MCF 10A (cell line): ENCODE data around the gene NGB. TPM values are rescaled to one million over a fixed set of nuclear protein-coding genes. Genes with fewer than 3 reads are reported as not detected.

Source experiments
- BruUV-seq: library from RNA; stranded (reverse); fragments of 400-500 nt; replicated peaks from 2 replicates; lab custom pipeline; 2021; lab: Mats Ljungman, UMichigan
- CTCF ChIA-PET: fragments of 300-600 bp; sonication (Branson Sonifier 250); formaldehyde crosslinking; extraction: SDS; loops from one replicate; lab custom pipeline; 2021; ENCODE audit warnings: antibody characterized with exemption, inconsistent platforms; lab: Yijun Ruan, JAX
- POLR2A ChIA-PET: fragments of 300-600, 350-650 bp; sonication (Branson Sonifier 250); formaldehyde crosslinking; extraction: SDS; loops from one replicate; lab custom pipeline; 2020; ENCODE audit warnings: antibody characterized with exemption, inconsistent platforms; lab: Yijun Ruan, JAX
- DNase-seq: peaks from one replicate; pipeline ENCODE4 v3.0.0-alpha.2; 2018; ENCODE audit not compliant: unreplicated experiment
- H3K27ac Mint-ChIP-seq: one replicate; pipeline ENCODE4 v1.8.0; 2022; ENCODE audit warnings: mild to moderate bottlenecking, low read depth, mixed read lengths; ENCODE audit not compliant: unreplicated experiment
- H3K27me3 Mint-ChIP-seq: one replicate; pipeline ENCODE4 v1.8.0; 2022; ENCODE audit warnings: mixed read lengths; ENCODE audit not compliant: insufficient read depth, unreplicated experiment
- H3K36me3 Mint-ChIP-seq: one replicate; pipeline ENCODE4 v1.8.0; 2022; ENCODE audit warnings: mild to moderate bottlenecking, moderate library complexity, mixed read lengths; ENCODE audit not compliant: insufficient read depth, unreplicated experiment
- H3K4me1 Mint-ChIP-seq: one replicate; pipeline ENCODE4 v1.8.0; 2022; ENCODE audit warnings: mixed read lengths; ENCODE audit not compliant: insufficient read depth, unreplicated experiment
- H3K4me3 Mint-ChIP-seq: one replicate; pipeline ENCODE4 v1.8.0; 2022; ENCODE audit warnings: mild to moderate bottlenecking, moderate library complexity, mixed read lengths; ENCODE audit not compliant: unreplicated experiment
- H3K9me3 Mint-ChIP-seq: one replicate; pipeline ENCODE4 v1.8.0; 2022; ENCODE audit warnings: mixed read lengths; ENCODE audit not compliant: unreplicated experiment
- CTCF ChIP-seq: fragments of 200-600 bp; IDR thresholded peaks from one replicate; pipeline ENCODE4 v1.8.0; 2022; ENCODE audit warnings: antibody characterized with exemption, mild to moderate bottlenecking; ENCODE audit not compliant: unreplicated experiment
- intact Hi-C: fragments of 100-400 bp; cut with micrococcal nuclease; formaldehyde crosslinking; loops from 2 replicates; pipeline ENCODE4 v1.14.1; 2022
- total RNA-seq: library from RNA; stranded (reverse); gene quantifications from 2 replicates; pipeline ENCODE4 v1.2.3, GENCODE V29; 2022

NGB gene
- total RNA-seq, 1 experiment from 2014 or later: not detected

- ChIA-PET POLR2A (interaction anchor here (1.1 kb wide), 1 partner anchor 28 kb away, joined by 5 read pairs; no protein-coding TSS in a partner anchor), CTCF (interaction anchor here (0.6 to 1.1 kb wide), 3 partner anchors 25 to 224 kb away, joined by 3 read pairs; no protein-coding TSS in a partner anchor)
- peaks cover 16% of the 10 kb centered on the region for H3K36me3 Mint-ChIP-seq
- H3K27ac Mint-ChIP-seq: no peak overlapping the region
- TF ChIP-seq CTCF: no peak
- no peaks in the 10 kb centered on the region for H3K4me1 Mint-ChIP-seq
- intact Hi-C loops: no loop called here
- no peaks in the 10 kb centered on the region for H3K9me3 Mint-ChIP-seq
- no peak overlapping the region for H3K4me3 Mint-ChIP-seq
- DNase-seq: no peak
- BruUV-seq: no TSS peak
- H3K27me3 Mint-ChIP-seq: no peaks in the 10 kb centered on the region
Observed at GRCh38 chr14:77275601-77276017, 4.6 kb upstream of the NGB start.

GRCh38 chr14:77275041-77275580, 4.1 kb upstream of the NGB start:
- DNase-seq: no peak
- H3K27ac Mint-ChIP-seq: no peak overlapping the region
- TF ChIP-seq CTCF: no peak
- BruUV-seq: no TSS peak
- peaks cover 1% of the 10 kb centered on the region for H3K4me1 Mint-ChIP-seq
- H3K9me3 Mint-ChIP-seq: no peaks in the 10 kb centered on the region
- peaks cover 4% of the 10 kb centered on the region for H3K27me3 Mint-ChIP-seq
- H3K36me3 Mint-ChIP-seq: peaks cover 12% of the 10 kb centered on the region
- no peak overlapping the region for H3K4me3 Mint-ChIP-seq
- ChIA-PET POLR2A (interaction anchor here (1.1 kb wide), 1 partner anchor 29 kb away, joined by 5 read pairs; no protein-coding TSS in a partner anchor), CTCF (interaction anchor here (1.1 kb wide), 1 partner anchor 28 kb away, joined by 3 read pairs; no protein-coding TSS in a partner anchor)
- intact Hi-C loops: no loop called here

GRCh38 chr14:77273796-77274195, 2.8 kb upstream of the NGB start:
- TF ChIP-seq CTCF: no peak
- no TSS peak for BruUV-seq
- no peak overlapping the region for H3K4me3 Mint-ChIP-seq
- DNase-seq: no peak
- H3K9me3 Mint-ChIP-seq: no peaks in the 10 kb centered on the region
- peaks cover 10% of the 10 kb centered on the region for H3K4me1 Mint-ChIP-seq
- POLR2A ChIA-PET: no interaction called here
- CTCF ChIA-PET: interaction anchor here (0.6 to 2.1 kb wide), 5 partner anchors 16 to 134 kb away, joined by 3 to 6 read pairs (median 3); no protein-coding TSS in a partner anchor
- peaks cover 12% of the 10 kb centered on the region for H3K36me3 Mint-ChIP-seq
- peaks cover 11% of the 10 kb centered on the region for H3K27me3 Mint-ChIP-seq
- no peak overlapping the region for H3K27ac Mint-ChIP-seq
- intact Hi-C loops: no loop called here

GRCh38 chr14:77272261-77272660, 1.3 kb upstream of the NGB start:
- Mint-ChIP-seq H3K36me3 (peaks cover 13% of the 10 kb centered on the region), H3K27me3 (peaks cover 11% of the 10 kb centered on the region), H3K4me1 (peaks cover 12% of the 10 kb centered on the region), H3K4me3 (no peak overlapping the region), H3K27ac (no peak overlapping the region), H3K9me3 (no peaks in the 10 kb centered on the region)
- intact Hi-C loops: no loop called here
- POLR2A ChIA-PET: no interaction called here
- TF ChIP-seq CTCF: no peak
- no peak for DNase-seq
- CTCF ChIA-PET: interaction anchor here (1.6 to 2.1 kb wide), 2 partner anchors 119 to 122 kb away, joined by 3 to 6 read pairs; no protein-coding TSS in a partner anchor
- no TSS peak for BruUV-seq
